Eye (tissue), 1 donor: ENCODE results near the gene NUP88.
"Not testable (repeated sequence)": the region's sequence is repeated elsewhere in the genome, so short reads cannot be mapped to it uniquely, and the experiment has no call there.

Experiments
- DNase-seq: peaks from one replicate; pipeline ENCODE4 v3.0.0-alpha.2; 2015

The NUP88 gene

GRCh38 chr17:5419356-5419958, at the start of gene NUP88:
TSS of gene NUP88 (minus strand) at chr17:5419662. CDS start at chr17:5419650, 12 bp downstream.
- peak; percentile 99 for DNase-seq

GRCh38 chr17:5468075-5468473, 48.6 kb upstream of the NUP88 start:
- DNase-seq, result no peak

- no peak for DNase-seq
Measured at GRCh38 chr17:5467416-5467815, 48.0 kb upstream of the NUP88 start.

- no peak for DNase-seq
Measured at GRCh38 chr17:5466295-5466694, 46.8 kb upstream of the NUP88 start.

- no peak for DNase-seq
Measured at GRCh38 chr17:5464717-5465507, 45.5 kb upstream of the NUP88 start.

GRCh38 chr17:5446786-5447185, 27.3 kb upstream of the NUP88 start:
- DNase-seq, result no peak

- DNase-seq, result no peak
Measured at GRCh38 chr17:5444209-5444608, 24.7 kb upstream of the NUP88 start.

- no peak for DNase-seq
Measured at GRCh38 chr17:5443728-5444127, 24.3 kb upstream of the NUP88 start.

- DNase-seq, result no peak
Measured at GRCh38 chr17:5439446-5439764, 19.9 kb upstream of the NUP88 start.

- peak; percentile 98 for DNase-seq
Measured at GRCh38 chr17:5438716-5439445, 19.4 kb upstream of the NUP88 start, which contains the start of gene C1QBP. TSS of gene C1QBP (minus strand) at chr17:5439155. CDS start at chr17:5439073, 82 bp downstream.

- no peak for DNase-seq
Measured at GRCh38 chr17:5437721-5438317, 18.4 kb upstream of the NUP88 start.

GRCh38 chr17:5435781-5436315, 16.4 kb upstream of the NUP88 start:
- not testable (repeated sequence) for DNase-seq

GRCh38 chr17:5434984-5435383, 15.5 kb upstream of the NUP88 start:
- DNase-seq, result no peak

GRCh38 chr17:5431949-5432556, 12.6 kb upstream of the NUP88 start:
- DNase-seq, result peak; percentile 79

GRCh38 chr17:5431234-5431633, 11.8 kb upstream of the NUP88 start:
- not testable (repeated sequence) for DNase-seq

- DNase-seq, result no peak
Measured at GRCh38 chr17:5430413-5430999, 11.0 kb upstream of the NUP88 start.

GRCh38 chr17:5429191-5429887, 9.9 kb upstream of the NUP88 start:
- DNase-seq, result no peak

- no peak for DNase-seq
Measured at GRCh38 chr17:5425826-5426225, 6.4 kb upstream of the NUP88 start.

GRCh38 chr17:5424909-5425308, 5.4 kb upstream of the NUP88 start:
- DNase-seq, result no peak

- no peak for DNase-seq
Measured at GRCh38 chr17:5422505-5422904, 3.0 kb upstream of the NUP88 start.

- no peak for DNase-seq
Measured at GRCh38 chr17:5419959-5420653, 644 bp upstream of the NUP88 start, which contains the start of gene RPAIN. TSS of gene RPAIN (plus strand) at chr17:5420182. CDS start at chr17:5420211, 29 bp downstream.
